Neuron (in vitro differentiated cells): ENCODE results near the gene SLC25A38.
"Not testable (repeated sequence)": the region's sequence is repeated elsewhere in the genome, so short reads cannot be mapped to it uniquely, and the experiment has no call there.

Experiments
- H2AFZ ChIP-seq: one replicate; pipeline ENCODE4 v1.6.1; 2013; ENCODE audit warnings: low read depth, mild to moderate bottlenecking, inconsistent platforms, low read length, moderate library complexity
- H3K27me3 ChIP-seq: one replicate; pipeline ENCODE4 v1.6.1; 2013; ENCODE audit warnings: low read length; ENCODE audit not compliant: insufficient read depth
- H3K36me3 ChIP-seq: one replicate; pipeline ENCODE4 v1.6.1; 2013; ENCODE audit warnings: low read length; ENCODE audit not compliant: insufficient read depth
- H3K4me1 ChIP-seq: one replicate; pipeline ENCODE4 v1.6.1; 2013; ENCODE audit warnings: low read length; ENCODE audit not compliant: insufficient read depth
- H3K4me3 ChIP-seq: 2 replicates; pipeline ENCODE4 v1.5.1; 2013; ENCODE audit warnings: mild to moderate bottlenecking, low read length, moderate library complexity
- H3K9me3 ChIP-seq: one replicate; pipeline ENCODE4 v1.6.1; 2013; ENCODE audit warnings: low read length

Gene SLC25A38

GRCh38 chr3:39405687-39406367, 22.7 kb downstream of the SLC25A38 start:
- H2AFZ ChIP-seq = peak overlapping the region; percentile 42
- H3K4me1 ChIP-seq = peaks cover 5% of the 10 kb centered on the region
- H3K9me3 ChIP-seq = no peaks in the 10 kb centered on the region
- H3K27me3 ChIP-seq = no peaks in the 10 kb centered on the region
- peak overlapping the region; percentile 83 for H3K4me3 ChIP-seq
- H3K36me3 ChIP-seq = peaks cover 30% of the 10 kb centered on the region

DNA sequence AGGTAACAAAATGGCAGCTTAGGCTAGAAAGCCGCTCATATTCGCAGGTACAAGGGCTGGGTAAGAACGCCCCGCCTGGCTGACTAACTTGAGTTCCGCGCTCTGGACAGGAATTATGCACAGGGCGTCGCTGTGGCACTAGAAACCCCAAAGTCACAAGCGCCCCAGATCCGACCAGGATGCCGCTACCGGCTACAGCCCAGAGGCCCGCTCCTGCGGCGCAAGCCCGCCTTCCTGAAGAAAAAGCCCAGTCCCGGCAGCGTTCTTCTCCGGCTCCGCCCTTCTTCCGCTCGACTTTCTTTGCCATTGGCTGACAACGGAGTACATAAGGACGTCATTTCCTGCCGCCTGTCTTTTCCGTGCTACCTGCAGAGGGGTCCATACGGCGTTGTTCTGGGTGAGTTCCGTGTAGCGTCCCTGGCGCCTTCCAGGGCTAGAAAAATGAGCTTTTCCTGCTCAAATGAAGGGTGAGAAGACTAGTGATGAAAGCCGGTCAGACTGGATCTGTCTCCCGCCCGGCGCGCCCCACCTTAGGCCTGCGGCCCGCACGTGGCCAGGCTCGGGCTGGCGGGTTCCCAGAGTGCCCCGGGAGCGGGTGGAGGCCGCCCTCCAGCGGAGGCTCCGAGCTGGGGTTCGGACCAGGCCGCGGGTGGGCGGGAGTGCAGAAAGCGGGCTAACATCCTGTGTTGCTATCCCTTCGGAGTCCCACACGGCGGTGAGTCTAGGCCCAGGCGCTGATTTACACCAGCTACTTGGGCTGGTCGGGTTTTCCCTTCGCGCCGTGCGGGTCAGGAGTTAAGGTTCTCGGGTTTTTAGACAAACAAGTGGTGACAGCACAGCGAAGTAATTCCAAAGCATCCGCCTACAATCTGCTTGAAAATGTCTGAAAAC, 23.4 kb downstream of the SLC25A38 start, which contains the start of gene RPSA:
Gene RPSA (plus strand): TSS at position 353 of the 891 bp plus-strand sequence. CDS start 934 bp downstream, outside the sequence.
- H3K4me3 ChIP-seq = peak within 1 kb of the TSS; percentile 83
- H3K36me3 ChIP-seq = peaks cover 38% of the 10 kb centered on the region
- no peaks in the 10 kb centered on the region for H3K27me3 ChIP-seq
- H3K4me1 ChIP-seq = peaks cover 5% of the 10 kb centered on the region
- H3K9me3 ChIP-seq = no peaks in the 10 kb centered on the region
- H2AFZ ChIP-seq = peak within 1 kb of the TSS; percentile 42

GRCh38 chr3:39407259-39407629, 24.1 kb downstream of the SLC25A38 start:
- Histone ChIP-seq H3K9me3 (no peaks in the 10 kb centered on the region), H3K27me3 (no peaks in the 10 kb centered on the region), H3K4me1 (peaks cover 5% of the 10 kb centered on the region), H3K36me3 (peaks cover 43% of the 10 kb centered on the region), H2AFZ (no peak overlapping the region), H3K4me3 (peak overlapping the region; percentile 83)

- Histone ChIP-seq H3K9me3 (no peaks in the 10 kb centered on the region), H3K4me1 (peaks cover 5% of the 10 kb centered on the region), H3K36me3 (peaks cover 50% of the 10 kb centered on the region), H3K27me3 (no peaks in the 10 kb centered on the region), H2AFZ (no peak overlapping the region), H3K4me3 (peak overlapping the region; percentile 83)
These were observed 24.8 kb downstream of the SLC25A38 start for GRCh38 chr3:39407773-39408492.

DNA sequence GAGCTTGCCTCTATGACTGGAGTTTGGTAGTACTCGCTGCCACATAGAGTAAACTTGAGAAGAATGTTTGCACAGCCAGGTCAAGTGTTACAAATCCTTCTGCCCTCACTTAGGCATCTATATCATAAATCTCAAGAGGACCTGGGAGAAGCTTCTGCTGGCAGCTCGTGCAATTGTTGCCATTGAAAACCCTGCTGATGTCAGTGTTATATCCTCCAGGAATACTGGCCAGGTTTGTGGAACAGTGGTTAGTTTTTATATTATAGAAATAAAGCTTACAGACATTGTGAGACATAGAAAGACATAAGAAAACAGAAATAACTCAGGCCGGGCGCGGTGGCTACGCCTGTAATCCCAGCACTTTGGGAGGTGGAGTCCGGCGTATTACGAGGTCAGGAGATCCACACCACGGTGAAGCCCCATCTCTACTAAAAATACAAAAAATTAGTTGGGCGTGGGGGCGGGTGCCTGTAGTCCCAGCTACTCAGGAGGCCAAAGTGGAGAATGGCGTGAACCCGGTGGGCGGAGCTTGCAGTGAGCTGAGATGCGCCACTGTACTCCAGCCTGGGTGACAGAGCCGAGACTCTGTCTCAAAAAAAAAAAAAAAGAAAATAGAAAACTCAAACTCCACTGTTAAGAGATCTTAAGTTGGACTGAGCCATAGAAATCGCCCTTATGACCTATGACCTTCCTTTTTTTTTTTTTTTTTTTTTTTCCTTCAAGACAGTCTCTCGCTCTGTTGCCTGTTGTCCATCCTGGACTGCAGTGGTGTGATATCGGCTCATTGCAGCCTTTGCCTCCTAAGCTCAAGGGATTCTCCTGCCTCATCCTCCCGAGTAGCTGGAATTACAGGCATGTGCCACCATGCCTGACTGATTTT, 25.6 kb downstream of the SLC25A38 start:
- Histone ChIP-seq H2AFZ (no peak overlapping the region), H3K4me3 (no peak overlapping the region), H3K9me3 (no peaks in the 10 kb centered on the region), H3K4me1 (peaks cover 5% of the 10 kb centered on the region), H3K36me3 (peaks cover 57% of the 10 kb centered on the region), H3K27me3 (no peaks in the 10 kb centered on the region)

GRCh38 chr3:39409514-39410136, 26.5 kb downstream of the SLC25A38 start:
- peaks cover 5% of the 10 kb centered on the region for H3K4me1 ChIP-seq
- no peak overlapping the region for H2AFZ ChIP-seq
- no peaks in the 10 kb centered on the region for H3K27me3 ChIP-seq
- H3K9me3 ChIP-seq = no peaks in the 10 kb centered on the region
- no peak overlapping the region for H3K4me3 ChIP-seq
- peaks cover 58% of the 10 kb centered on the region for H3K36me3 ChIP-seq

GRCh38 chr3:39410893-39411292, 27.7 kb downstream of the SLC25A38 start:
- Histone ChIP-seq H3K36me3 (peaks cover 58% of the 10 kb centered on the region), H3K4me1 (peaks cover 5% of the 10 kb centered on the region)

GRCh38 chr3:39412668-39413260, 29.6 kb downstream of the SLC25A38 start:
- H2AFZ ChIP-seq = no peak overlapping the region

More at GRCh38 chr3:39410893-39411292, 27.7 kb downstream of the SLC25A38 start:
- Histone ChIP-seq H3K9me3 (no peaks in the 10 kb centered on the region), H3K4me3 (no peak overlapping the region), H3K27me3 (no peaks in the 10 kb centered on the region), H2AFZ (no peak overlapping the region)

DNA sequence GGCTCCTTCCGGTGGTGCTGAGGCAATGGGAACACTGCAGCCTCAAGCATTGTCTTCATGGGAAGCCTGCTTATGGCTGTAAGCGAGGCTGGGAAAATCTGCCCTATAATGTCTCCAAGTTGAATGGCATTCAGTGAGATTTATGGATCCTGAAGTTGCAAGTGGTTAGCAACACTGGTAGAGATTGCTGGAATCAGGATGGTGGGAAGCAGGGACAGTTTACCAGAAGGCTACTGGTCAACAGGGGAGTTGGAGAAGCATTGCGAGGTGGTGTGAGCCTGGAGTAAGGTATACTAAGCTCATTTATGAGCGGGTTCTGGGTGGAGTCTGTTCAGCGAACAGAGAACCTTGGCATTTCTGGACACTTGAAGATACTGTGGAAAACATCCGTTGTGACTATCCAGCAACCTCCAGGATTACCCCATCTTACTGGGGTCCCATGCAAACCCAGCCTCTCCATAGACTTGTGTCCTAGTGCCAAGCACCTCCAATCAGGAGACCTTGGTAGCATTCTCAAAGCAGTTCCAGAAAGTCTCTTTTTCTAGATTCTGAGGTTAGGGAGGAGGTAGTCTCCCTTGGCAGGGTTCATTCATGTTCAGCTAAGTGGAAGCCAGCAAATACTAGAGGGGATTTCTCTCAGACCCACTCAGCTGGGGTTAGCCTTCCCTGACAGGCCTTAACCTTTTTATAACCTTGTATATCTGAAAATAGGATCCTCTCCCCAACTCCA, 30.7 kb downstream of the SLC25A38 start:
- Histone ChIP-seq H3K9me3 (no peaks in the 10 kb centered on the region), H3K36me3 (peaks cover 46% of the 10 kb centered on the region), H3K4me3 (no peak overlapping the region), H3K27me3 (no peaks in the 10 kb centered on the region), H3K4me1 (no peaks in the 10 kb centered on the region), H2AFZ (no peak overlapping the region)

More at GRCh38 chr3:39412668-39413260, 29.6 kb downstream of the SLC25A38 start:
- Histone ChIP-seq H3K27me3 (no peaks in the 10 kb centered on the region), H3K4me3 (no peak overlapping the region), H3K4me1 (peaks cover 3% of the 10 kb centered on the region), H3K9me3 (no peaks in the 10 kb centered on the region), H3K36me3 (peaks cover 56% of the 10 kb centered on the region)

DNA sequence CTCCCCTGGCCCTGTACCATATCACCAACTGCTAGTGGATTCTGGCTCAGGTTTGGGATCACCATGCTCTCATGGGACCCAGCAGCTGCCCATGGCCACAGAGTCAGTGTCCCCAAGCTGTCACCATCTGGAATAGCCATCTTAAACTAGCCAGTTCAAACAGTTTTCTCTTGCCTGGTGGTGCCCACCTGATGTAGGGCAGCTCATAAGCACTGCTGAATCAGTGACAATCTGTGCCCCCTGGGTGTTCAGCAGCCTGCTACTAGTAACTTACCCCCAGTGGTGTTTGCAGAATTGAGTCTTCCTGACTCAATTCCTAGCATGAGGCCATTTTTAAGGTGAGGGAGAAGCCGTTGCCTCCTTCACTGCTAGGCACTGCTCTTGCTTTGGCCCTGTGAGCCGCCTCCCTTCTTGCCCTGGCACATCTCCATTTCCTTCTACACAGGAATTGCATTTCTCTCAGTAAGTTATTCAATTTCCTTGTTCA, 31.3 kb downstream of the SLC25A38 start:
- Histone ChIP-seq H3K27me3 (no peaks in the 10 kb centered on the region), H3K36me3 (peaks cover 41% of the 10 kb centered on the region), H2AFZ (no peak overlapping the region), H3K4me1 (no peaks in the 10 kb centered on the region), H3K4me3 (no peak overlapping the region), H3K9me3 (no peaks in the 10 kb centered on the region)

DNA sequence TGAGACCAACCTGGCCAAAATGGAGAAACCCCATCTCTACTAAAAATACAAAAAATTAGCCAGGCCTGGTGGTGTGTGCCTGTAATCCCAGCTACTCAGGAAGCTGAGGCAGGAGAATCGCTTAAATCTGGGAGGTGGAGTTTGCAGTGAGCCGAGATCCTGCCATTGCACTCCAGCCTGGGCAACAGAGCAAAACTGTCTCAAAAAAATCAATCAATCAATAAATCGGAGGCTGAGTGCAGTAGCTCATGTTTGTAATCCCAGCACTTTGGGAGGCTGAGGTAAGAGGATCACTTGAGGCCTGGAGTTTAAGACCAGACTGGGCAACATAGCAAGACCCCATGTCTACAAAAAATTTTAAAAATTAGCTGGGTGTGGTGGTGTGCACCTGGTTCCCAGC, 32.1 kb downstream of the SLC25A38 start:
- H3K36me3 ChIP-seq = peaks cover 33% of the 10 kb centered on the region
- not testable (repeated sequence) for H3K9me3 ChIP-seq, H3K4me3 ChIP-seq, H3K27me3 ChIP-seq, H2AFZ ChIP-seq, H3K4me1 ChIP-seq
